HG02610 (cell line): Measurements from ENCODE around the gene OR8H1.

ENCODE experiments used
- ATAC-seq: cut with Tn5 transposase; IDR thresholded peaks from one replicate; pipeline ENCODE4 v1.9.1; 2021; ENCODE audit warnings: mild to moderate bottlenecking, moderate library complexity; ENCODE audit not compliant: unreplicated experiment

Gene OR8H1, protein sequence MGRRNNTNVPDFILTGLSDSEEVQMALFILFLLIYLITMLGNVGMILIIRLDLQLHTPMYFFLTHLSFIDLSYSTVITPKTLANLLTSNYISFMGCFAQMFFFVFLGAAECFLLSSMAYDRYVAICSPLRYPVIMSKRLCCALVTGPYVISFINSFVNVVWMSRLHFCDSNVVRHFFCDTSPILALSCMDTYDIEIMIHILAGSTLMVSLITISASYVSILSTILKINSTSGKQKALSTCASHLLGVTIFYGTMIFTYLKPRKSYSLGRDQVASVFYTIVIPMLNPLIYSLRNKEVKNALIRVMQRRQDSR

DNA sequence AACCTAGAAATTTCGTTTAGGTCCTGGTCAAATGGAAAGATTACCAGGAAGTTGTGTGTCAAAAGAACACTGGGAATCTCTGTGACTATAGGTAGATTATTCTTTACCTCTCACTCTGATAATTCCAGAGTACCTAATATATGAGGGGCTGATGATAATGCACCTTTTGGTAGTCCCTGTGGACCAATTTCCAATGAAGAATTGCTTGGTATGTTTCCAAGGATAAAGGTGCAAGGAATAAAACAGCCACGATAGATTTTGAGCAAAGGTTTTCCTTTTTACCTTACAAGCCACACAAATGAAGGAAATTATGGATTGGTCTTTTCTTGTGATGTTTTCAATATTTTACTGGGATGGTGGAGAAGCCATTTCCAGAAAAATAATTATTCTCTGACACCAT, at the start of gene OR8H1:
OR8H1 (minus strand) TSS at position 101 of the 400 bp plus-strand sequence. CDS start 1,192 bp downstream, outside the sequence.
- no peak for ATAC-seq

DNA sequence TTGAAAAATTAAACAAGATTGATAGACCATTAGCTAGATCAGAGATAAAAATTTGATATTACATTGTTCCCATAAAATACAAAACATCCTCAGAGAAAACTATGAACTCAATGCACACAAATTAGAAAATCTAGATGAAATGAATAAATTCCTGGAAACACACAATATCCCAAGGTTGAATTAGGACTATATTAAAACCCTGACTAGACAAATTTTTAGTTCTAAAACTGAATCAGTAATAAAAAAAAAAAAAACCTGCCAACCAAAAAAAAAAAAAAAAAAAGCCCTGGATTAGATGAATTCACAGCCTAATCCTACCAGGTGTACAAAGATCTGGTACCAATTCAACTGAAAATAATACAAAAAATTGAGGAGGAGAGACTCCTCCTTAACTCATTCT, 48.2 kb upstream of the OR8H1 start:
- no peak for ATAC-seq

DNA sequence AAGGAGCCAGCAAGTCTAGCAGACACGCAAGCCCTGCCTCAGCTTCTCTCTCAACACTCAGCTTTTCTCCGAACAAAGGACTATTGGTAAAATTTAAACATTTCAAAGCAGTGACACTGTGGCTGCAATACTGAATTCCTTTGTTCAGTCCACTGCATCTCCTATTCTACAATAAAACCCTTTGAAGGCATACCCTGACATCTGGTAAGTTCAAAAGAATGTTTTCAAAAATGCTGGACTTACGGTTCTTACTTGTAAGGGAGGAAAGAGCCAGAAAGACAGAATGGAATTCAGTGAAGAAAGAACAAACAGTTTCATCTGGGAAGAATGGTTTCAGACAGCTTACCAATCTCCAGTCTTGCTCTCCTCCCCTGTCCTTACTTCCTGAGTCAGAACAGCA, 41.1 kb upstream of the OR8H1 start:
- no peak for ATAC-seq

DNA sequence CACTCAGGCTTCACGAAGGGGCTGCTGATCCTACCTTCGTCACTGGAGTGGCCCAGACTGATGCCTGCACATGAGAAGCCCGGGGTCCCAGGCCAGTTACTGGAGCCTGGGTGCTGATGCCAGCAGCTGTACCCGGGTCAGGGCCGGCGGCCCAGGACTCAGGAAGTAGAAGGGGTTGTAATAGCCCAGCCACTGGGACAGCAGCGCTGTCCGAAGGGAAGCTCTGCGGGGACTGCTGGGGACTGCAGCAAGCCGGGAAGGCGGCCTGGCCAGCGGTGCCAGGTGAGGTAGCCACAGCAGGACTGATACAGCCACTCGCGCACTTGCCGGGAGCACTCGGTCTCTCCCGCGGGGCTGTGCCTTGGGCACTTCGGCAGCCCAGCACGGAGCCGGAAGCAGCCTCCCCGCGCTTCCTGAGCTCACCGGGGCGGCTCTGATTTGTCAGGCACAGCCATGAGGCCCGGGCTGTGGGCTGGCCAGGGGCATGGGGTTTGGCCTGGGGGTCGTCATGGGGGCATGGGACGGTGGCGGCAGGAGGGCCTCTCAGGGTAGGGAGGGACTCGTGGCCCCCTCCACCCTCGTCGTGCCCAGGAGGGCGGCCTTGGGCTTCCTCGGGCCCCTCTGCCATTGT, 39.9 kb upstream of the OR8H1 start:
- no peak for ATAC-seq

DNA sequence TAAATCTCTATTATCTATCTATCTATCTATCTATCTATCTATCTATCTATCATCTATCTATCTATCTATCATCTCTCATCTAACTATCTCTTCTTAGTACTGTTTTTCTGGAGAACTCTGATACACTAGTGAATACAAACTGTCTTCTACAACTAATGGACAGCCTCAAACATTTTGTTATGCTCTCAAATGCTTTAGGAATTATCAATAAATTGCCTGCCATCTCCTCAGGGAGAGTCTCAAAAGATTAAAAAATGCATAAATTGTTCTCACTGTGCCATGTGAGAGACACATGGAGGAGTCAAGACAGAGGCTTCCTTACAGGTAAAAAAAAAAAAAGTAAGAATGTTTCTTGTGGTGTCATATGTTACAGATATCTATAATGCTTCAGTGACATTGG, 22.8 kb upstream of the OR8H1 start, which contains the start of gene OR8K3:
OR8K3 (plus strand) TSS at position 301 of the 400 bp plus-strand sequence. CDS start 3,163 bp downstream, outside the sequence.
- no peak for ATAC-seq

DNA sequence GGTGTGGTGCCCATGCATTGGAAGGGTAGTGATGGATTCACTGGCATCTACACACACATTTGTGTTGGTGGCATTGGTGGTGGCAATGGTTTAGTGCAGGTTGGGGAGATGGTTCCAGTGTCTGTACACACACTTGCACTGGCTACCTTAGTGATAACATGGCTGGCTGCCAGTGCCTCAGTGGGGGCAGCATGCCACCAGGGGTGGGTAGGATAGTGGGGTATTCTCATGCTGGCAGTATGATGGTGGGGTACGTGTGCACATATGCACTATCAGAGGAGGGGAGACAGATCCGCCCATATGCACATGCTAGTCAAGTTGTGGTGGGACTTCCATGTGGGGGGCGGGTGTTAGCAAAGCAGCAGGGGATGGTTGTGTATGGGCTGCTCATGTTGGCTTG, 15.8 kb upstream of the OR8H1 start:
- ATAC-seq: no peak

DNA sequence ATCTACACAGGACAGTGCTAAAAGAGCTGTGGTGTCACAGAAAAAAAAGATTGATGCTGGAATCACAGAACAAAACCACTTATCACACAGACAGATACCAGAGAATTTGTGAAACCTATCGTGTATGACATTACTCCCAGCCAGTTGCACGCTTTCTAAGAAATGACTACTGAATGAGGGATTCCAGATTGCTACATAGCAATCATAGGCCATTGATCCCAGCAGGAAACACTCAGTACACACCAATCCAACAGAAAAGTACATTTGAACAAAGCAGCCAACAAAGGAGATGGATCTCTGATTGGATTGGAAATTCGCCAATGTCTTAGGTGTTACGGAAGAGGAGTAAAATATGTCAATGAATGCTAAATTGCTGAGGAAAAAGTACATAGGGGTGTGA, 4.8 kb upstream of the OR8H1 start:
- ATAC-seq: no peak

DNA sequence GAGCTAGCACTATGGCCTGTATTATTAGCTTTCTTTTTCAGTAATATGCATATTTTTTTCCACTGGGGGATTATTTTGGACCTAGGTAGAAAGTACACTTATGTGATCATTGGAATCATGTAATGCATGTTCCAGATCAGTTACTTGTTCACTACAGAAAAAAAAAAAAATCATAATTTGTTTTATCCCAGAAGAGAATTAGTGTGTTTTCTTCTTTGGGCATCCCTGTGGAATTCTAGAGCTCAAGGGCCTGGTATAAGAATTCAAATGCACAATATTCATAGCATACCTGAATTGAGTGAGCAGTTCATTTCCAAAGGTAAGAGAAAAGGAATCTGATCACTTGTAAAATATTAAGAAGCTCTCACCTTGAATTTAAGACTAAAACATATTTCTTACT, 18.2 kb downstream of the OR8H1 start, which contains the start of gene OR5T1:
OR5T1 (plus strand) TSS at position 301 of the 400 bp plus-strand sequence. CDS start 1,485 bp downstream, outside the sequence.
- ATAC-seq: no peak

DNA sequence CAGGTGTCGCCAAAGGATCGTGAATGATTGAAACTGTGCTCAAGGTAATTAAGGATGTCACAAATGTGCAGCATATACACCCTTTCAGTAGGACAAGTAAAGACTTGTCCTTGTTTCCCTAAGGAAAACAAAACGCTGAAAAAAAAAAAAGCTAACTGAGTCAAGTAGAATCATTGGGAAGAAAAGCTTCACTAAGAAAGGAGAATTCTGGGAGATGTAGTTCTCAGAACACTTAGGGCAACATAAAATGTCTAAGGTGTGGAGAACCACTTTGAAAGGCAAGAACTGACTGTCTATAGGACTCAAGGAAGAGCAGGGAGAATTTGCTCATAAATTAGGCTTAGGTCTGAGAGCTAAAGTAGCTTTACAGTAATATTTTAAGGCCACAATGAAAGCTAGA, 21.0 kb downstream of the OR8H1 start:
- no peak for ATAC-seq

DNA sequence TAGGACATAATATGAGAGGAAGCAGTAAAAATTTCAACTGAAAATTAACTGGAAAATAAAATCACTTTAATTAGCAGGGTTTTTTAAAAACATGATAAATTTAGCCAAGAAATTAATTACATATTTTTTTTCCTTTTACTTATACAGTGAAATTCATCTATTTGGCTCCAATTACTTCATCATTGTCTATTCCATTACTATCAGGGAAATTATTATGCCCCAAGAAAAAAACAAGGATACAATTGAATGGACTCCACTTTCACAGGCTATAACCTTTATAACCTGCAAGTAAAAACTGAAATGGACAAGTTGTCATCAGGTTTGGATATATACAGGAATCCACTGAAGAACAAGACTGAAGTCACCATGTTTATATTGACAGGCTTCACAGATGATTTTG, 40.1 kb downstream of the OR8H1 start, which contains the start of gene OR5T3:
OR5T3 (plus strand) TSS at position 301 of the 400 bp plus-strand sequence; CDS start at position 301, 0 bp downstream.
- no peak for ATAC-seq
